Caco-2 (cell line): Measurements from ENCODE around the gene NPL. TPM values are rescaled to one million over a fixed set of nuclear protein-coding genes. Genes with fewer than 3 reads are reported as not detected.

Experiments used
- BruUV-seq: library from RNA; stranded (reverse); fragments of 400-500 nt; replicated peaks from 2 replicates; lab custom pipeline; 2021; lab: Mats Ljungman, UMichigan
- CTCF ChIA-PET: fragments of 300-600 bp; sonication (Branson Sonifier 250); formaldehyde crosslinking; loops from one replicate; lab custom pipeline; 2022; ENCODE audit warnings: antibody characterized with exemption; lab: Charles Lee
- POLR2A ChIA-PET: fragments of 300-600 bp; sonication (Branson Sonifier 250); formaldehyde crosslinking; loops from one replicate; lab custom pipeline; 2022; ENCODE audit warnings: antibody characterized with exemption; lab: Charles Lee
- DNase-seq, 2 experiments: peaks; one replicate each; pipeline versions ENCODE4 v3.0.0 to v3.0.0-alpha.2; 2020 to 2022
- H3K27me3 ChIP-seq: replicated peaks from 2 replicates; pipeline ENCODE4 v1.6.0; 2011; ENCODE audit warnings: low read length; ENCODE audit not compliant: control insufficient read depth, insufficient read depth
- H3K36me3 ChIP-seq: 2 replicates; pipeline ENCODE4 v1.5.1; 2011; ENCODE audit warnings: low read length; ENCODE audit not compliant: control insufficient read depth, insufficient read depth
- H3K4me1 ChIP-seq: fragments of 250-450 bp; sonication (Bioruptor Pico); 2 replicates; pipeline ENCODE4 v1.5.1; 2020; ENCODE audit warnings: mild to moderate bottlenecking
- H3K4me3 ChIP-seq: 2 replicates; pipeline ENCODE4 v1.5.1; 2011; ENCODE audit warnings: low read depth, mild to moderate bottlenecking, control low read depth, low read length
- H3K9me3 ChIP-seq: fragments of 250-450 bp; sonication (Bioruptor Pico); 2 replicates; pipeline ENCODE4 v1.5.1; 2020; ENCODE audit warnings: mild to moderate bottlenecking, moderate library complexity
- H3K27ac Mint-ChIP-seq: one replicate; pipeline ENCODE4 v1.8.0; 2022; ENCODE audit warnings: mixed read lengths; ENCODE audit not compliant: unreplicated experiment
- H3K27me3 Mint-ChIP-seq: one replicate; pipeline ENCODE4 v1.8.0; 2022; ENCODE audit warnings: mixed read lengths; ENCODE audit not compliant: insufficient read depth, unreplicated experiment
- H3K36me3 Mint-ChIP-seq: one replicate; pipeline ENCODE4 v1.8.0; 2022; ENCODE audit warnings: mild to moderate bottlenecking, mixed read lengths; ENCODE audit not compliant: insufficient read depth, unreplicated experiment
- H3K4me1 Mint-ChIP-seq: one replicate; pipeline ENCODE4 v1.8.0; 2022; ENCODE audit warnings: low read depth, mixed read lengths; ENCODE audit not compliant: unreplicated experiment
- H3K4me3 Mint-ChIP-seq: one replicate; pipeline ENCODE4 v1.8.0; 2022; ENCODE audit warnings: mild to moderate bottlenecking, moderate library complexity, mixed read lengths; ENCODE audit not compliant: unreplicated experiment
- H3K9me3 Mint-ChIP-seq: one replicate; pipeline ENCODE4 v1.8.0; 2022; ENCODE audit warnings: mixed read lengths; ENCODE audit not compliant: unreplicated experiment
- intact Hi-C: fragments of 100-400 bp; cut with micrococcal nuclease; formaldehyde crosslinking; loops from one replicate; pipeline ENCODE4 v1.10.0; 2022; ENCODE audit not compliant: unreplicated experiment
- total RNA-seq: library from RNA; stranded (reverse); gene quantifications from 2 replicates; pipeline ENCODE4 v1.2.3, GENCODE V29; 2022
- TF ChIP-seq, protein P1 (sequence below), 2 experiments: fragments of 200-600 bp in 1 of 2; IDR thresholded peaks; 1 replicate in 1 of 2; 2 replicates in 1 of 2; pipeline versions ENCODE4 v1.5.1 to v1.8.0; 2011 to 2022; ENCODE audit warnings: antibody characterized with exemption in 1 of 2, control low read depth in 1 of 2, inconsistent platforms in 1 of 2, low read depth in 1 of 2, low read length in 1 of 2, mild to moderate bottlenecking in 1 of 2, moderate library complexity in 1 of 2; ENCODE audit not compliant: insufficient read depth in 1 of 2, severe bottlenecking in 1 of 2, unreplicated experiment in 1 of 2

Gene NPL
- total RNA-seq, 1 experiment from 2014 or later: 4.8 TPM

DNA sequence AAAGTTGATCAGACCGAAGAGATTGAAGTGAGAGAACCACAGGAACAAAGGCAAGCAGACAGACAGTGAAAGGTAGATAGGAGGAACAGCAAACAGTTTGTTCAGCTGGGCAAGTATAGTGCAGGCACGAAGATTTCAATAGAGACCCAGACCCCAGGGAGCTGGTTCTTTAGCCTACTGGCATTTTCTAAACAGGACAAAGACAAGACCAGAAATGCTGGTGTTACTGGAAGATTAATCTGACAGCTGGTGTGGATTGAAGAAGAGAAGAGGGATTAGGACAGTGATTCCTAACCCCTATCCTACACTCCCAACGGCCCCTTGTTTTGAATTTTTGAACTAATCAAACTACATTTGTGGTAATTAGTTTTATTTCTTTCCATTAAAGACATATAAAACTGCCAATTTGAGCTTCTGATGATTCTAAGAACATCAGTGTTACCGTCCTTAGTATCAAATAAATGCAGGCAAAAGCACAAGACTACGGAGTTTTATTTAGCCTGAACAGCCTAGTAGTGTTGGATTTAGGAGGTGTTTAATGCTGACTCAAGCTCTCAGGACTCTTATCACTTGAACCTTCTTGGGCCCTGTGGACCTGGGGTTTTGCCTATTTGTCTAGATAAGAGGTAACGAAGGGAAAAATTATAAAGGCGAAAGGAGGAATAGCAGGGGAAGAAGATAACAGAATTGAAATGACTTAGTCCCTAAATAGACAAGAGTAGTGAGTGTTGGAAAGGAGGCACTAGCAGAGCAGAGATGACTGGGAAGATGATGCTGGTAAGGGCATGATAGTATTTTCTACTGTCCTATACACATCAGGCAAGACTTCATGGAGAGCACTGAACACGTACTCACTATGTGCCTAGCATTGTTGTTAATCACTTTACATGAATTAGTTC is 2.0 kb downstream of the NPL start:
- peaks cover 6% of the 10 kb centered on the region for H3K4me1 Mint-ChIP-seq
- TF ChIP-seq, protein P1, sequence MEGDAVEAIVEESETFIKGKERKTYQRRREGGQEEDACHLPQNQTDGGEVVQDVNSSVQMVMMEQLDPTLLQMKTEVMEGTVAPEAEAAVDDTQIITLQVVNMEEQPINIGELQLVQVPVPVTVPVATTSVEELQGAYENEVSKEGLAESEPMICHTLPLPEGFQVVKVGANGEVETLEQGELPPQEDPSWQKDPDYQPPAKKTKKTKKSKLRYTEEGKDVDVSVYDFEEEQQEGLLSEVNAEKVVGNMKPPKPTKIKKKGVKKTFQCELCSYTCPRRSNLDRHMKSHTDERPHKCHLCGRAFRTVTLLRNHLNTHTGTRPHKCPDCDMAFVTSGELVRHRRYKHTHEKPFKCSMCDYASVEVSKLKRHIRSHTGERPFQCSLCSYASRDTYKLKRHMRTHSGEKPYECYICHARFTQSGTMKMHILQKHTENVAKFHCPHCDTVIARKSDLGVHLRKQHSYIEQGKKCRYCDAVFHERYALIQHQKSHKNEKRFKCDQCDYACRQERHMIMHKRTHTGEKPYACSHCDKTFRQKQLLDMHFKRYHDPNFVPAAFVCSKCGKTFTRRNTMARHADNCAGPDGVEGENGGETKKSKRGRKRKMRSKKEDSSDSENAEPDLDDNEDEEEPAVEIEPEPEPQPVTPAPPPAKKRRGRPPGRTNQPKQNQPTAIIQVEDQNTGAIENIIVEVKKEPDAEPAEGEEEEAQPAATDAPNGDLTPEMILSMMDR (IDR thresholded peaks at IDR 0.05; ENCODE audit: insufficient read depth in 1 of 2, low read depth in 1 of 2, low read length in 1 of 2, severe bottlenecking in 1 of 2, unreplicated experiment in 1 of 2): no peak
- ChIA-PET CTCF (interaction anchor here (0.7 kb wide), 1 partner anchor 707 kb away, joined by 3 read pairs; no protein-coding TSS in a partner anchor), POLR2A (no interaction called here)
- H3K9me3 Mint-ChIP-seq: no peaks in the 10 kb centered on the region
- no peak for DNase-seq
- BruUV-seq: no TSS peak
- Histone ChIP-seq H3K9me3 (no peaks in the 10 kb centered on the region), H3K36me3 (no peaks in the 10 kb centered on the region), H3K4me3 (no peak overlapping the region), H3K27me3 (no peaks in the 10 kb centered on the region), H3K4me1 (peaks cover 17% of the 10 kb centered on the region)
- H3K27me3 Mint-ChIP-seq: peaks cover 7% of the 10 kb centered on the region
- H3K27ac Mint-ChIP-seq: no peak overlapping the region
- intact Hi-C loops: loop anchor here (2.0 kb wide), 1 partner anchor 47 kb away; the partner anchor contains the start of gene DHX9
- peak overlapping the region; percentile 97 for H3K4me3 Mint-ChIP-seq
- H3K36me3 Mint-ChIP-seq: peaks cover 10% of the 10 kb centered on the region

DNA sequence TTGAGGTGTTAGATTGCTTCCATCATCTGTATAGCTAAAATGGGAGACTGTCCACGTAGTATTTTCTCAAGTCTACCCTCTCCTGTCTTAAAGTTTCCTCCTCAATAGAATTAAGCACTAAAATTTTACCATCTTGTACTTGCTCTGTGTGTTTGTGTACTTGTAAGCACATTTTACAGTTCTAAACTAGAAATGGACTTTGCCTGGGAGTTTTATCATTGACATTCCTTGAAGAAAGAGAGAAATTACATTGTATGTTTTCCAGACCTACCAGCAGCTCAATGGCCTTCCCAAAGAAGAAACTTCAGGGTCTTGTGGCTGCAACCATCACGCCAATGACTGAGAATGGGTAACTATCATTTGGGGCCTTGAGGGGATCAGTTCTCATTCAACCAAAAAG is 4.5 kb downstream of the NPL start:
- H3K9me3 ChIP-seq: no peaks in the 10 kb centered on the region
- intact Hi-C loops: no loop called here
- no peaks in the 10 kb centered on the region for H3K9me3 Mint-ChIP-seq
- no peak for DNase-seq
- H3K36me3 ChIP-seq: no peaks in the 10 kb centered on the region
- BruUV-seq: no TSS peak
- peaks cover 17% of the 10 kb centered on the region for H3K4me1 ChIP-seq
- no peak overlapping the region for H3K4me3 ChIP-seq
- H3K27me3 Mint-ChIP-seq: no peaks in the 10 kb centered on the region
- ChIA-PET CTCF (no interaction called here), POLR2A (no interaction called here)
- H3K27me3 ChIP-seq: no peaks in the 10 kb centered on the region
- H3K4me1 Mint-ChIP-seq: peaks cover 6% of the 10 kb centered on the region
- H3K27ac Mint-ChIP-seq: no peak overlapping the region
- TF ChIP-seq, protein P1 (IDR thresholded peaks at IDR 0.05; ENCODE audit: insufficient read depth in 1 of 2, low read depth in 1 of 2, low read length in 1 of 2, severe bottlenecking in 1 of 2, unreplicated experiment in 1 of 2): no peak
- no peak overlapping the region for H3K4me3 Mint-ChIP-seq
- peaks cover 7% of the 10 kb centered on the region for H3K36me3 Mint-ChIP-seq

DNA sequence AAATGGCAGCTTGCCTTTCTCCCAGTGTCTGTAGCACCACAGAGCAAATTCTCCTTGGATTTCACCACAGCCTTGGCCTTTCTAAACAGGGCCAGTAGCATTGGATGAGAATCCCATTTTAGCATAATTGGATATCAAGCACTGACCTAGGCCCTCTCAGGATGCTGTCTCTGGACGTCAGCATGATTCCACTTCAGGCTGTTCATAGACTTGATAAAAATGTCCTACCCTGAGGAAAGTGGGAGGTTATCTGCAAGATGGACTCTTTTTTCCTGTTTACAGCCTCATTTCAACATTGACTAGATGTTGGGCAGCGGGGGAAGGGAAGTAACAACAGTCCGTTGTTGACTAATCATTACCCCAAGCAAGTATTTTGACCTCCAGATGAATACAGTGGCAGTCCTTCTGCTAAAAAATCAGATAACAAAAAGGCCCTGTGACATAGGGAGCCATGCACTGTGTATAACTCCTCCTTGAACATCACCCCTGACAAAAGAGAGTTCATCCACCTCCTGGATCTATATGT is 5.2 kb downstream of the NPL start:
- Mint-ChIP-seq H3K9me3 (no peaks in the 10 kb centered on the region), H3K36me3 (peaks cover under 1% of the 10 kb centered on the region), H3K4me1 (peaks cover 6% of the 10 kb centered on the region), H3K27ac (no peak overlapping the region), H3K4me3 (no peak overlapping the region), H3K27me3 (no peaks in the 10 kb centered on the region)
- no peak for DNase-seq
- peaks cover 17% of the 10 kb centered on the region for H3K4me1 ChIP-seq
- TF ChIP-seq, protein P1 (IDR thresholded peaks at IDR 0.05; ENCODE audit: insufficient read depth in 1 of 2, low read depth in 1 of 2, low read length in 1 of 2, severe bottlenecking in 1 of 2, unreplicated experiment in 1 of 2): no peak
- no peaks in the 10 kb centered on the region for H3K36me3 ChIP-seq
- no peak overlapping the region for H3K4me3 ChIP-seq
- ChIA-PET CTCF (no interaction called here), POLR2A (no interaction called here)
- intact Hi-C loops: no loop called here
- H3K27me3 ChIP-seq: no peaks in the 10 kb centered on the region
- H3K9me3 ChIP-seq: no peaks in the 10 kb centered on the region
- BruUV-seq: no TSS peak
